T-helper 1 cell treated with Interleukin-12 subunit alpha and Interleukin-12 subunit beta and Interleukin-4 antibody, amounts not matched to agents 30 ng/mL and 1 ng/mL, for 36 hours (primary cell): Measurements from ENCODE around the gene COL6A2. TPM values are rescaled to one million over a fixed set of nuclear protein-coding genes. Genes with fewer than 3 reads are reported as not detected.
"Not testable (repeated sequence)": the region's sequence is repeated elsewhere in the genome, so short reads cannot be mapped to it uniquely, and the experiment has no call there.

Source experiments
- intact Hi-C: fragments of 100-400 bp; cut with micrococcal nuclease; formaldehyde crosslinking; loops from one replicate; pipeline ENCODE4 v1.15.1; 2024
- total RNA-seq: library from RNA; stranded (reverse); gene quantifications from 2 replicates; pipeline ENCODE4 v1.2.3, GENCODE V29; 2022

Gene COL6A2
- total RNA-seq, 1 donor from 2014 or later: 2.6 TPM

DNA sequence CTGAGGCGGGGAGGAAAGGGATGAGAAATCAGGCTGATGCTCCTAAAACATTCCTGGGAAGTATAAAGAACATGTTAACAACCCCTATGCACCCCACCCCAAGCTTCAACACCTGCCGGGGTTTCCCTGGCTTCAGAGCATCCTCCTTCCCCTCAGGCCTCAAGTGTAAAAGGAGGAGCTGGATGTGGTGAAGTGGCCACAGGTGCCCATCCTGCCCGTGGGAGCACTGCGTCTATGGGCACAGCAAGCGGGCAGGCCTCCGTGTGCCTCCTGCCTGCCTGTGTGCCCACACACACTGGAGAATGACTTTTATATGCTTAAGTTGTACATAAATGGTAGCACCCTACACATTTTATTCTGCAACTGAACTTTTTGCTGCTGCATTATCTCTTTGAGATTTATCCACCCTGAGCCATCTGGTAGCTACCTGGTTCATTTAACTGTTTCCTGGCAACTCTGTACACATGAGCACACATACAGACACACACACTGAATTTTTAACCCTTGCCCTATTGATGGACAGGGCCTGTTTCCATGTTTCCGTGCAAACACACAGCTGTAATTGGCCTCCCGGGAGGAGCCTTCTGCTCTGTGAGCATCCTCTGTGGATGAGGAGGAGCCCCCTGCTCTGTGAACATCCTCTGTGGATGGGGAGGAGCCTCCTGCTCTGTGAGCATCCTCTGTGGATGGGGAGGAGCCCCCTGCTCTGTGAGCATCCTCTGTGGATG is 70.9 kb downstream of the COL6A2 start:
- intact Hi-C loops: no loop called here

GRCh38 chr21:46170436-46171193 is 72.7 kb downstream of the COL6A2 start:
- intact Hi-C loops: not testable (repeated sequence)

- intact Hi-C loops: no loop called here
These were observed 73.7 kb downstream of the COL6A2 start for GRCh38 chr21:46171585-46171984.

- intact Hi-C loops: no loop called here
These were observed 74.3 kb downstream of the COL6A2 start for GRCh38 chr21:46171996-46172862.

GRCh38 chr21:46172863-46173528 is 75.1 kb downstream of the COL6A2 start:
- intact Hi-C loops: no loop called here

DNA sequence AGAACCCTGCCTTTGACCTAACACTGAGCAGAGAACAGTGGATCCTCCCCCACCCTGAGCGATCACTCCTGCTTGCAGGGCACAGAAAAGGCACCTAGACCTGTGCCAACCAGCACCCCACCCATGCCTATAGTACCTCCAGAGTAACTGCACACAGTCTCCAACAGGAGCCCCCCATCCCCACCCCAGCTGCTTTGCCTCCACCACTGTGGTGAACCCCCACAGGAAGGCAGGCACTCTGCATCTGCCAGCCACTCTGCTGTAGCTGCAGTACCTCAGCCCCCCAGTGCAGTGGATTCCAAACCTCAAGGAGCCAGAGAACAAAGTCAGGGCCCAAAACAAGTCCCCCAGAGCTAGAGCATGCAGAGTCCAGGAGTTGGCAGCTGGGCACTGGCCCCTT is 75.7 kb downstream of the COL6A2 start:
- intact Hi-C loops: no loop called here

GRCh38 chr21:46176443-46177129 is 78.7 kb downstream of the COL6A2 start:
- intact Hi-C loops: not testable (repeated sequence)

GRCh38 chr21:46178961-46179360 is 81.0 kb downstream of the COL6A2 start:
- intact Hi-C loops: no loop called here

Other genes starting within 250 kb of the COL6A2 start
- gene COL6A1, start 116.3 kb upstream of the COL6A2 start, total RNA-seq: 0.59 and 0.63 TPM in 2 replicates
- 0.63 TPM in 1 of 2 replicates, not detected in the other for gene FTCD, start 57.5 kb downstream of the COL6A2 start, total RNA-seq
- gene SPATC1L, start 86.3 kb downstream of the COL6A2 start, total RNA-seq: 7.5 and 7.7 TPM in 2 replicates
- gene LSS, start 130.7 kb downstream of the COL6A2 start, total RNA-seq: 48.5 TPM in 2 replicates
- gene MCM3AP, start 187.5 kb downstream of the COL6A2 start, total RNA-seq: 106 and 114 TPM in 2 replicates
- 12.5 and 12.7 TPM in 2 replicates for gene YBEY, start 188.2 kb downstream of the COL6A2 start, total RNA-seq
- 29.3 and 30.0 TPM in 2 replicates for gene C21orf58, start 225.8 kb downstream of the COL6A2 start, total RNA-seq
- 69.2 and 71.3 TPM in 2 replicates for gene PCNT, start 226.0 kb downstream of the COL6A2 start, total RNA-seq